Testis (tissue), 2 donors: ENCODE data around the gene ANO10.

Experiments
- CTCF ChIP-seq, 3 experiments: fragments of 450-650 bp in 2 of 3; fragments of 200-600 bp in 1 of 3; sonication (generic) in 1 of 3; IDR thresholded peaks; one replicate each; pipeline ENCODE4 v1.5.1; 2016 to 2019; ENCODE audit warnings: antibody characterized with exemption in 3 of 3, mild to moderate bottlenecking in 2 of 3, moderate library complexity in 1 of 3
- POLR2A ChIP-seq: fragments of 450-650 bp; IDR thresholded peaks from one replicate; pipeline ENCODE4 v1.6.1; 2017; ENCODE audit warnings: antibody characterized with exemption, mild to moderate bottlenecking, moderate library complexity

GRCh38 chr3:43619588-43619987 is 2.2 kb downstream of the ANO10 start:
- TF ChIP-seq POLR2A (no peak), CTCF (IDR thresholded peaks at IDR 0.05) (no peak)
